HAP-1 (cell line): ENCODE measurements around the gene CTIF.
A peak's percentile ranks its signal among the peaks of the same experiment; 100 is the strongest.

Experiments used
- DNase-seq, 2 experiments: peaks; one replicate each; pipeline ENCODE4 v3.0.0-alpha.2; 2016 to 2020; ENCODE audit warnings: low spot score in 2 of 2
- H3K27me3 ChIP-seq: fragments of 250-450 bp; sonication (Bioruptor Pico); 2 replicates; pipeline ENCODE4 v1.5.1; 2020; ENCODE audit warnings: low read depth, mild to moderate bottlenecking, moderate library complexity
- H3K36me3 ChIP-seq: fragments of 250-450 bp; sonication (Bioruptor Pico); replicated peaks from 2 replicates; pipeline ENCODE4 v1.5.1; 2020; ENCODE audit warnings: mild to moderate bottlenecking
- H3K4me1 ChIP-seq: fragments of 250-450 bp; sonication (Bioruptor Pico); 2 replicates; pipeline ENCODE4 v1.5.1; 2020; ENCODE audit warnings: mild to moderate bottlenecking
- H3K4me3 ChIP-seq: fragments of 250-450 bp; sonication (Bioruptor Pico); 2 replicates; pipeline ENCODE4 v1.5.1; 2020; ENCODE audit warnings: mild to moderate bottlenecking, moderate library complexity
- H3K9me3 ChIP-seq: fragments of 250-450 bp; sonication (Bioruptor Pico); 2 replicates; pipeline ENCODE4 v1.5.1; 2020; ENCODE audit warnings: mild to moderate bottlenecking, moderate library complexity
- in situ Hi-C: fragments of 300-500 bp; cut with MboI; formaldehyde crosslinking; loops from 3 replicates; pipeline ENCODE4 v1.14.3; 2020; ENCODE audit warnings: low sequenced_read_pairs, inconsistent platforms, mixed read lengths

CTIF gene

GRCh38 chr18:48765053-48765452 is 226.2 kb downstream of the CTIF start:
- H3K4me1 ChIP-seq, result peaks cover 4% of the 10 kb centered on the region; the same call in 1 of the 2 replicates
- in situ Hi-C loops, result no loop called here
- no peaks in the 10 kb centered on the region for H3K27me3 ChIP-seq
- 0 out of 2 replicates have a peak, but pooled peaks cover 2% of the 10 kb centered on the region for H3K36me3 ChIP-seq
- no peak overlapping the region for H3K4me3 ChIP-seq
- DNase-seq, result no peak
- H3K9me3 ChIP-seq, result no peaks in the 10 kb centered on the region

- in situ Hi-C loops, result no loop called here
- 0 out of 2 replicates have a peak, but pooled peaks cover 2% of the 10 kb centered on the region for H3K36me3 ChIP-seq
Observed at GRCh38 chr18:48766026-48766425, 227.2 kb downstream of the CTIF start.

GRCh38 chr18:48766487-48766886 is 227.7 kb downstream of the CTIF start:
- Histone ChIP-seq H3K4me3 (no peak overlapping the region), H3K36me3 (0 out of 2 replicates have a peak, but pooled peaks cover 2% of the 10 kb centered on the region)
- in situ Hi-C loops, result no loop called here

More at GRCh38 chr18:48766026-48766425, 227.2 kb downstream of the CTIF start:
- Histone ChIP-seq H3K4me1 (peaks cover 4% of the 10 kb centered on the region; the same call in 1 of the 2 replicates), H3K9me3 (no peaks in the 10 kb centered on the region), H3K4me3 (no peak overlapping the region), H3K27me3 (no peaks in the 10 kb centered on the region)
- DNase-seq, result no peak

GRCh38 chr18:48767090-48767690 is 228.4 kb downstream of the CTIF start:
- H3K36me3 ChIP-seq, result no peaks in the 10 kb centered on the region
- in situ Hi-C loops, result no loop called here
- H3K4me1 ChIP-seq, result peaks cover 4% of the 10 kb centered on the region; the same call in 1 of the 2 replicates
- H3K27me3 ChIP-seq, result no peaks in the 10 kb centered on the region
- peak in 1 of 2 experiments; percentile 25 for DNase-seq
- no peaks in the 10 kb centered on the region for H3K9me3 ChIP-seq
- no peak overlapping the region for H3K4me3 ChIP-seq

More at GRCh38 chr18:48766487-48766886, 227.7 kb downstream of the CTIF start:
- H3K9me3 ChIP-seq, result no peaks in the 10 kb centered on the region
- peaks cover 4% of the 10 kb centered on the region; the same call in 1 of the 2 replicates for H3K4me1 ChIP-seq
- no peaks in the 10 kb centered on the region for H3K27me3 ChIP-seq
- DNase-seq, result no peak

- Histone ChIP-seq H3K4me3 (no peak overlapping the region), H3K4me1 (peaks cover 4% of the 10 kb centered on the region; the same call in 1 of the 2 replicates), H3K9me3 (no peaks in the 10 kb centered on the region), H3K36me3 (no peaks in the 10 kb centered on the region; the same call in 1 of the 2 replicates), H3K27me3 (no peaks in the 10 kb centered on the region)
- DNase-seq, result no peak
- in situ Hi-C loops, result no loop called here
Observed at GRCh38 chr18:48769006-48769636, 230.3 kb downstream of the CTIF start.

GRCh38 chr18:48770243-48770642 is 231.4 kb downstream of the CTIF start:
- in situ Hi-C loops, result no loop called here
- Histone ChIP-seq H3K9me3 (no peaks in the 10 kb centered on the region), H3K4me3 (no peak overlapping the region), H3K36me3 (no peaks in the 10 kb centered on the region; the same call in 1 of the 2 replicates), H3K27me3 (no peaks in the 10 kb centered on the region), H3K4me1 (peaks cover 4% of the 10 kb centered on the region; the same call in 1 of the 2 replicates)
- no peak for DNase-seq

- no peak for DNase-seq
- in situ Hi-C loops, result no loop called here
- H3K4me3 ChIP-seq, result no peak overlapping the region
- no peaks in the 10 kb centered on the region for H3K4me1 ChIP-seq
- H3K36me3 ChIP-seq, result no peaks in the 10 kb centered on the region; the same call in 1 of the 2 replicates
- no peaks in the 10 kb centered on the region for H3K9me3 ChIP-seq
- no peaks in the 10 kb centered on the region for H3K27me3 ChIP-seq
Observed at GRCh38 chr18:48771641-48772375, 233.0 kb downstream of the CTIF start.

GRCh38 chr18:48772457-48772856 is 233.6 kb downstream of the CTIF start:
- H3K36me3 ChIP-seq, result no peaks in the 10 kb centered on the region; the same call in 1 of the 2 replicates
- H3K27me3 ChIP-seq, result no peaks in the 10 kb centered on the region
- H3K9me3 ChIP-seq, result no peaks in the 10 kb centered on the region
- no peak overlapping the region for H3K4me3 ChIP-seq
- no peaks in the 10 kb centered on the region for H3K4me1 ChIP-seq
- in situ Hi-C loops, result no loop called here
- no peak for DNase-seq

GRCh38 chr18:48773821-48774220 is 235.0 kb downstream of the CTIF start:
- Histone ChIP-seq H3K4me3 (no peak overlapping the region), H3K27me3 (no peaks in the 10 kb centered on the region), H3K9me3 (no peaks in the 10 kb centered on the region), H3K4me1 (no peaks in the 10 kb centered on the region), H3K36me3 (no peaks in the 10 kb centered on the region; the same call in 1 of the 2 replicates)
- no peak for DNase-seq
- in situ Hi-C loops, result no loop called here

- DNase-seq, result no peak
- in situ Hi-C loops, result loop anchor here (25.0 kb wide), 1 partner anchor 462 kb away; no protein-coding TSS in a partner anchor
- H3K9me3 ChIP-seq, result no peaks in the 10 kb centered on the region
Observed at GRCh38 chr18:48774941-48775340, 236.1 kb downstream of the CTIF start.

GRCh38 chr18:48775372-48776155 is 236.7 kb downstream of the CTIF start:
- no peaks in the 10 kb centered on the region; the same call in 1 of the 2 replicates for H3K36me3 ChIP-seq
- no peak overlapping the region for H3K4me3 ChIP-seq
- H3K9me3 ChIP-seq, result no peaks in the 10 kb centered on the region
- no peaks in the 10 kb centered on the region for H3K4me1 ChIP-seq
- in situ Hi-C loops, result loop anchor here (25.0 kb wide), 1 partner anchor 462 kb away; no protein-coding TSS in a partner anchor
- DNase-seq, result no peak
- no peaks in the 10 kb centered on the region for H3K27me3 ChIP-seq

More at GRCh38 chr18:48774941-48775340, 236.1 kb downstream of the CTIF start:
- Histone ChIP-seq H3K27me3 (no peaks in the 10 kb centered on the region), H3K4me3 (no peak overlapping the region), H3K4me1 (no peaks in the 10 kb centered on the region), H3K36me3 (no peaks in the 10 kb centered on the region; the same call in 1 of the 2 replicates)

GRCh38 chr18:48776156-48776555 is 237.3 kb downstream of the CTIF start:
- no peaks in the 10 kb centered on the region for H3K4me1 ChIP-seq
- in situ Hi-C loops, result loop anchor here (25.0 kb wide), 1 partner anchor 461 kb away; no protein-coding TSS in a partner anchor
- no peaks in the 10 kb centered on the region; the same call in 1 of the 2 replicates for H3K36me3 ChIP-seq
- H3K4me3 ChIP-seq, result no peak overlapping the region
- no peak for DNase-seq
- no peaks in the 10 kb centered on the region for H3K27me3 ChIP-seq
- no peaks in the 10 kb centered on the region for H3K9me3 ChIP-seq

GRCh38 chr18:48776641-48777025 is 237.8 kb downstream of the CTIF start:
- Histone ChIP-seq H3K9me3 (no peaks in the 10 kb centered on the region), H3K36me3 (no peaks in the 10 kb centered on the region; the same call in 1 of the 2 replicates), H3K27me3 (no peaks in the 10 kb centered on the region), H3K4me1 (no peaks in the 10 kb centered on the region), H3K4me3 (no peak overlapping the region)
- DNase-seq, result no peak
- in situ Hi-C loops, result loop anchor here (25.0 kb wide), 1 partner anchor 461 kb away; no protein-coding TSS in a partner anchor
